ENCODE results near the gene FOXK1. TPM values are rescaled to one million over a fixed set of nuclear protein-coding genes. Genes with fewer than 3 reads are reported as not detected.

The FOXK1 gene
- 8.6 to 14.0 TPM (median 11.9 TPM) in 5 replicates for total RNA-seq (2022; extraction: Qiagen RNA extraction; ENCODE audit: low read depth)

GRCh38 chr7:4681886-4682620 is at the start of gene FOXK1:
Gene FOXK1 (plus strand): TSS chr7:4682295. CDS start chr7:4682309, 14 bp downstream.

GRCh38 chr7:4775250-4775847 is 93.3 kb downstream of the FOXK1 start, which contains the start of gene AP5Z1:
Gene AP5Z1 (plus strand): TSS chr7:4775623. CDS start chr7:4775716, 93 bp downstream.

Other genes with a start within 250 kb of the FOXK1 start
- gene AP5Z1, start 93.3 kb downstream of the FOXK1 start, total RNA-seq (2022; extraction: Qiagen RNA extraction; ENCODE audit: low read depth), result 16.7 to 39.8 TPM (median 38.5 TPM) in 5 replicates
- gene PAPOLB, start 179.7 kb downstream of the FOXK1 start, total RNA-seq (2022; extraction: Qiagen RNA extraction; ENCODE audit: low read depth), result not detected in 5 replicates
- 0.62 to 2.3 TPM (median 2.0 TPM) in 5 replicates for gene RADIL, start 201.4 kb downstream of the FOXK1 start, total RNA-seq (2022; extraction: Qiagen RNA extraction; ENCODE audit: low read depth)